Stimulated activated naive CD4-positive, alpha-beta T cell (primary cell): ENCODE data around the gene POU2F3.
A peak's percentile ranks its signal among the peaks of the same experiment; 100 is the strongest.

Experiments used
- DNase-seq, 6 experiments: peaks; one replicate each; lab custom pipeline; 2025; lab: John Stamatoyannopoulos, UW

The POU2F3 gene

DNA sequence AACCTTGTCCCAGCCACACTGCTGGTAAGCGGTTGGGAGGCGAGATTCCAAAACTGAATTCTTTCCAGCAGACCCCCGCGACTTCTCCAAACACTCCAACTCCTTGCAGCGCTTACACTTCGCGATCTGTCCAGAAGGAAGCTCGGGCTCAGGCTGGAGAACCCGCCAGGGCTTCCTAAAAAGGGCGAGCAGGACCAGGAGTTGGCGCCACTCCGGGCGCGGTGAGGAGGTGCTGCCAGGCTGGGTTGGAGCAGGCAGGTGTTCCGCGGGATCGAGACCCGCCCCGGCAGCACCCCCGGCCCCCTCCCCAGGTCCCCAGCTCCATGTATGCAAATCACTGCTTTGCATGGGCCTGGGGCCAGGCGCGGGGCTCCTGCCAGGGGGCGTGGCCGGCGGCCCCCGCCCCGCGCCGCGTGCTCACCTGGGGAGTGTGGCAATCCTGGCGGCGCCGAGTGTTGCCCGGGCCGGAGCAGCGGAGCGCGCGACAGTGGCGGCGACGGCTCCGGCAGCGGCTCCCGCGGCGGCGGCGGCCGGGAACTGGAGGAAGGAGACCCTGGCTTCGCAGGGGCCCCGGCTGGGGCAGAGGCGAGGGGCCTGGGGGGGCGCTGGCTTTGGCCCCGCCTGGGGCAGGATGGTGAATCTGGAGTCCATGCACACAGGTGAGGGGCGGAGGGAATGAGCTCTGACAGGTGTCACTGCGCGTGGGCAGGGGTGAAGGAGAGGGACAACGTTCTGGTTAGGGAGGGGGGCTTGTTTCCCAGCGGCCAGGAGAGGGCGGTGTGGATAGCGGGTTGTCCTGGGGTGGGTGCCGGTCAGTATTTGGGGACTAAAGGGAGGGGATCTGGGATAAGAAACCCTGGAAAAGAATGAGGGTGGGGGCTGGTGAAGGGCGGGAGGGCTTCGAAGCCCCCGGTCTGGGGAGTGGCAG lies at the start of gene POU2F3:
Gene POU2F3, plus strand, starts transcription at position 428 of the 928 bp plus-strand sequence. Its CDS starts 204 bp downstream, at position 632.
- DNase-seq: no peak

DNA sequence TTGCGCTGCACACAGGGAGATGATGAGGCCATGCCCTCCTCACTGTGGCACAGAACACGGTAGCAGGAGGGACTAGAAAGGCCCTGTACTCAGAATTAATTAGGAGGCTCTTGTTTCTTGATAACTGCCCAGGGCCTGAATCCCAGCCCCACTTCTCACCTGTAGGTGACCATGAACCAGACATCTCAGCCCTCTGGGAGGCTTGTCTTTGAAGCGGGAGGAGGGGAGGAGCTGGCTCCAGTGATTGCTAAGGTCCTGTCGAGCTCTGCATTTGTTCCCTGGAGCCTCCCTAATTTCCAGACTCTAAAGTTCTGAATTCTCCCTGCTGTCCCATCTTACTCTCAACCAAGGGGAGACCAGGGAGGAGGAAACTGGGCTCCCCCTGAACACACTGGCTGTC lies 48.9 kb upstream of the POU2F3 start:
- DNase-seq: no peak

DNA sequence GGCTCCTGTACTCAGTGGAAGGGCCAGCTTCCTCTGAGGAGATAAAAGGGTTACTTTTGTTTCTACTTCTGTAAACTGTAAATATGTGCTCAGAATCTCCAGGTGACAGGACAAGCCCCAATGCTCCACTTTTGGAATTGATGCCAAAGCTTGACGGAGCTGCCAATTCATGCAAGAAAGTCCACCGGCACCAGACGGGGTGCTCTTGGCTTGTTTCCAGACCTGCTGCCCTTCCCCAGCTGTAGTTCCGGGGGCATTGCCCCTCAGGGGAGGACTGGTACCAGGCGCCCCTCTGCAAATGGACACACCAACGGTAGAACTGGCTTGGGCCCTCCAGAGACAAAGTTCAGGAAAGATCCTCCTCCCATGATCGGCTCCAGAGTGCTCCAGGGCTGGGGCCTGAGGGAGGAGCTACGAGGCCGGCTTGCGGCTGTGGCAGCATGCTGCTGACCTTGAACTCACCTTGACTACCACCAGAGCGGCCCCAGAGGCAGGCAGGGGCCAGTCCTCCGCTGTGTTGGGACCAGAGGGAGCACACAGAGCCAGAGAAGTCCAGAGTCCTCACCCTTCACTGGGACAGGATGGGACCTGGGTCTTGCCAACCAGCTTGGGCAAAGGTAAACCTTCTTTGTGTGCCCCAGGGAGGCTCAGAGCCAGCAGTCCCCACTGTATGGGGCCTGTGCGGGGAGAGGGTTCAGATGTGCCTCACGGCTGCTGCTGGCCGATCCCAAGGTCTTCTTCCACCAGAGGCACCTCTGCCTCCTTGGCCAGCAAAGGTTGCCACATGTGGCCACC lies 46.9 kb upstream of the POU2F3 start:
- no peak for DNase-seq

DNA sequence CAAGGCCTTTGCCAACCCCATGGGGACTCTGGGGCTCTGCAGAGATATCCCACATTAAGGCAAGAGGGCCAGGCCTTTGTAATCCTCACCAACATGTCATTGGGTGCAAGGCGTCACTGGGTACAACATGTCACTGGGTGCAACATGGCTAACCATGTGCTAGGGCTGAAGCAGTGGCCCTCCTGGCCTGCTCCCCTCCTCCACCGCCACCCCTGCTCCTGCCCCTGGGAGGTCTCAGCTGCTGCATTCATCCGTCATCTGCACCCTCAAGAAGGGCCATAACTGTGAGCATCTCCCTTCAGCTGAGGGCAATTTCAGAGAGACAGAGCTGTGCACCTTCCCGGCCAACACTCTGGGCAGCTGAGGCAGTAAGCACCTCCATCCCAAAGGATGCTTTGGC lies 45.8 kb upstream of the POU2F3 start:
- no peak for DNase-seq

DNA sequence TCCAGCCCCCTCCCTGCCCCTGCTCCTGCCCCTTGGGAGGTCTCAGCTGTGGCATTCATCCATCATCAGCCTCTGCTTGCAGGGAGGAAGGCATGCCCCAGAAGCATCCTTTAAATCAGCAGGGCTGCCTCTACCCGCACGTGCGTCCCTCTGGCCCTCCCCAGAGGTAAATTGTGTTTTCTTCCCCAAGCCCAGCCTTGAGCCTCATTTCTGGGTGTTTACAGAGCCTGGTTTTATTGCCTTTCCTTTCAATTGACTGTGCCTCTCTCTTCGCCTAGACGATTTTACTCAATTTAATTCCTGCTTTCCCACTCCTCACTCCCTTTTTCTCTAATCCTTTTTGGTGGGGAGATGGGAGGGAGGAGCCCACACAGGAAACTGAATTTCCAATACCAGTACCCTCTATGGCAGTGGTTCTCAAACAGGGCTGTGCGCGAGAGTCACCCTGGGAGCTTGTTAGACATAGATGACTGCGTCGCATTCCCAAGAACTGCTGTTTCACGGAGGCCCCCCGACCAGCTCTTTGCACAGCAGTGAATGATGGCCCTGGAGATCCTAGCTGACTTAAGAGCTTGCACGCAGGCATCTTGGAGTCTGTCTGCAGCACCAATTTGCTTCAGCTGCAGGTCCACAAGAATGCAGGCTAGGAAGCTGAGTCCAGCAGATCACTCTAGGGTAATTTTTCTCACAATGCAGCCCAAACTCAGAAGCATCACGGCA lies 44.2 kb upstream of the POU2F3 start:
- no peak for DNase-seq

DNA sequence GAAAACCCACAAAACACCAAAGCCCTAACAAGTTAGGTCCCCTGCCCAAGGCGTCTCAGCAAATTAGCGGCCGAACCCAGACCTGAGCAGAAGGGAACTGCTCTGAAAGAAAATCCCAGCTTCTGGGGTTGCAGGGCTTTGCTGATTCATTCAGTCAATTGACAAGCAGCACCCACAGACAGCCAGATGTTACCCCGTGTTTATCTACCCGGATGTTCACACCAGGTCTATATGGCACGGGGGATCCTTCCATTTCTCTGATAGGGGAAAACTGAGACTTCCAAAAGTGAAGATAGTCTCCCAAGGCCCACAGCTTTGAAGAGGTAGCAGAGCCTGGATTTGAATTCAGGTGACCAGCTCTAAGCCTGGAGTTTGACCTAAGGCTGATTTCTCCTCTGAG lies 43.1 kb upstream of the POU2F3 start:
- DNase-seq: no peak

DNA sequence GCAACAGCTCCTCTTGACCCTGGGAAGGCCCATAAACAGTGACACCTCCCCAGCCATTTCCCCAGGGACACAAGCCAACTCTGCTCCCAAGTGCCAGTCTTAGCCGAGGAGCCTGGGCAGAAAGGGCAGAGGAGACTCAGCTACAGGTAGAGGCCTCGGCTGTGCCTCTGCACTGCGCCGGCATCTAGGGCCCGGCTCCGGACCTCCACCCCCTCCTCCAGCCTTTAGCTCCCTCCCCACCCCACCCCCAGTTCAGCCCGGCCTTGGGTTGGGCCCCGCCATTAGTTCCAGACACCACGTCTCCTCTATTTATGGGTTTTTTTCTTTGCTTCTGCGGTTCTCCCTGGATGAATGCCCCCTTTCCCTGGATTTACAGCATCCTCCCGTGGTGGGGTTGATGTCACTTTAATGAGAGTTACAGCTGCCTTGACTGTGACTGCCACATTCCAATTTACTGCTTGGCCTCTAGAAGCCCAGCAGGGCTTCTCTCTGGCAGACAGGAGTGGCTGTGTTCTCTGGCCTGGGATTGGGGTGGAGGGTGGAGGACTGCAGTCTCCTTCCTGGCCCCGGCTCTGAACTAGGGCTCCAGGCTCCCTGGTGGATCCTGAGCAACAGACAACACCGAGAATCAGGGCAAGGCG lies 42.6 kb upstream of the POU2F3 start:
- DNase-seq: no peak

DNA sequence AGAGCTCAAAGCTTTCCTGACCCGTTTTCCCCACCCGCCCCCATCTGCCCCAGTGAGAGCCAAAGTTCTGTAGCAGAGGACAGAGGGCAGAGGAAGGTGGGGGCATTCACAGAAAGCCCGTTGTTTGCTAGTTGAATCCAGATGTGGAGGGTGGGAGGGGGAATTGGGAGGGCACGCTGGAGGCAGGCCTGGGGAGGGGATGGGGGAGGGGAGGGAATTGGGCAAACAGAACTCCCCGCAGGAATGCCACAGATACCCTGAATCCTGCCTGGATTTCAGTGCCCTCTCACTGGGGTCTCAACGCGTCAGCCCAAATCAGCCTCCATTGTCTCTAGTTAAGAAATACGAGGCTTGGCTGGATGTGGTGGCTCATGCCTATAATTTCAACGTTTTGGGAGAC lies 42.0 kb upstream of the POU2F3 start:
- DNase-seq: no peak

DNA sequence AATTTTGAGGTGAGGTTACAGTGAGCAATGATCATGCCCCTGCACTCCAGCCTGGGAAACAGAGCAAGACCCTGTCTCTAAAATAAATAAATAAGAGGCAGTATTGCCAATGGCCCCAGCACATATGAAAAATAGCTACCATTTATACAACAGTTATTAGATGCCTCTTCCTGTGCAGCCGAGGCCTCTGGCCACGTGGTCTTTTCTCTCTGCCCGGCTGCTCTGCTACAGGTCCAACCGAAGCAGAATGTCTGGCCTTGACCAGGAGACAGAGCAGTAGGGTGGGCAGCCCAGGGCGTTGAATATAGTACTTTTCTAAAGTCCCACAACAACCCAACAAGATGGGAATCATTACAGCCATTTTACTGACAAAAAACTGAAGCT lies 41.5 kb upstream of the POU2F3 start:
- no peak for DNase-seq

DNA sequence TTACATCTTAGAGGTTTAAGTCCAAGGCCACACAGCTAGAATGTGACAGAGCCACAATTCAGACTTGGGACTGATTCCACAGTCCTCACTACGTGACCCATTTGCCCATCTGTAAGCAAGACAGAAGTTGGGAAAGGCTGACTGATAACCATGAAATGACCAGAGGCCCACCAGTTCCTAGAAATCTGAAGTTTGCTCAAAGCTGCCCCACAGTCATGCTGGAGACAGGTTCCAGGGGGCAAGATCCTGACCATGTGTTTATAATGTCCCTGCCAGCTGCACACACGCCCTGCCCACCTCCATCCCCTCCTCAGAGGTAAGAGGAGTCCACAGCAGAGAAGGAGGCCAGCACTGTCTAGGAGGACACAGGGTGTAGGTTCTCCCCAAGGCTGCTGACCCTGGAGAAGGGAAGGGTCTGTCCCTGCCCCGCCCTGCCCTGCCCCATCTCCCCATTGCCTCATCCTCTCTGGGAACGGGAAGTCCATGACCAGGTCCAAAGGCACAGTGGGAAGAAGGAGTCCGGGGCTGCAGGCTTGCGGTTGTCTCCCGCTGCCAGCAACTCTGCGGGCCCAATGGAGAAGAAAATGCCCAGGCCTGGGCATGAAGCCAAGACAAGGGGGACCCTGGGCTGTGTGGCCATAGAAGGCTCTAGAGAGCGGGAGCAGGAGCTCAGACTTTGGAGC lies 41.0 kb upstream of the POU2F3 start:
- no peak for DNase-seq

DNA sequence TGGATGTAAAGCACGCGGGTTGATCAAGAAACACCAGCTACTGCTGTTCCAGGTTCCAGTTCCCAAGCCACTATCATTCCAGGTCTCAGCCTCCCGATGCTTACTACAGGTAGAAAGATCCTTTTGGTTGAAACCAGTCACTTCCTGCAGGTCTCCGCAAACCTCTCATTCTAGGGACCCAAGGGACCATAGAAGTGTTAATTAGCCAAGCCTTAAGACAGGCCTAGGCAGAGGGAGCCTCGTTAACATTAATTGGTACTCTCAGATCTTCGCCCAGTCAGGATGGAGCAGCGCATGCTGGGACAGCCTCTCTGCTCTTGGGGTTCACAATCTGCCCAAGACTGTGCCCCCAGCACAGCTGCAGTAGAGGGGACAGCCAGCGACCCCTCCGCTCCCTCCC lies 40.3 kb upstream of the POU2F3 start:
- no peak for DNase-seq

DNA sequence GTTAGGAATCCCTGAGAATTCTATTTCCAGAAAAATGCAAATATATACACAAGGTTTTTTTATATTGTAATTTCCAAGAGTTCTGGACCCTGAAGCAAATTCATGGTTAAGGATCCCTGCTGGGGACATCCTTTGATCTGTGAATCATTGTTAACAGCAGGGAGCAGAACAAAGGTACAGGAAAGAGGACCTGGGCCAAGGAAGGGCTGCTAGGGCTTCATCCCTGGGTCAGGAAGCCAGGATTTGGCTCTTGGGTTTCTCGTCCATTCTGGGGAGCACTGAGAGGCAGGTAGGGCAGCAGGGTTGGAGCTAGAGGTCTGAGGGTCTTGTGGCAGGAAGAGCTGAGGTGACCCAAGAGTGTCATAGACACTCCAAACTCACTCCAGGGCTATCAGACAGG lies 39.3 kb upstream of the POU2F3 start:
- no peak for DNase-seq

DNA sequence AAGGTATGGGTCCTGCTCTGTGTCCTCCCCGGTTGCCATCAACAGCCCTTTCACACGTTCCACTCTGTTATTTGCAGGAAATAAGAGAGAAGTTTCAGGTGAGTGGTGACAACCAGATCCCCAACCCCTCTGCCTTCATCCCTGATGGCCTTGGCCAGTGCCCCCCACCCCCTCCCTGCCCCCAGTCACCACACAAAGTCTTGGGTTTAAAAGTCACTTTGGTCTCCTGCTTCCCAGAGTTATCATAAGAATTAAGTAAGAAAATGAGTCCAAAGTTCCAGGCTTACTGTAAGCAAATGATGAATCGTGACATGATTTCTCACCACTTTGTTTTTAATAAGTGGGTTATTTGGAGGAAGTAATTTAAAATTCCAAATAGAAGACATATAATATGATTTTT lies 38.3 kb upstream of the POU2F3 start:
- DNase-seq: no peak

DNA sequence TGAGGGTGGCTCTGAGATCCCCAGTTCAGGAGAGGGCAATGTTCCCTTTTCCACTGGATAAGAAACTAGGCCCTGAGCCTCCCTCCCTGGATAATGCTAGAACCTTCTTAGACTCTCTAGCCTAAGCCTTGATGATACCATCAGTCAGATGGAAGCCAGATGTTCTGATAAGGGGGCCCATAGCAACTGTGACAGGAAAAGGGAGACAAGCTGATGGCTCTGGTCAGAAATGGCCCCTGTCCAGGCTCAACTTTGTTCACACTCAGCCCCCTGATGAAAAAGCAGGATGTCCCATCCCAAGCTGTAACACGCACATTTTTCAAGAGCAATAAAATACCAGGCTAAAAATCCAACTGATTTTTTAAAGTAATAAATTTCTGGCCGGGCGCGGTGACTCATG lies 36.3 kb upstream of the POU2F3 start:
- no peak for DNase-seq

DNA sequence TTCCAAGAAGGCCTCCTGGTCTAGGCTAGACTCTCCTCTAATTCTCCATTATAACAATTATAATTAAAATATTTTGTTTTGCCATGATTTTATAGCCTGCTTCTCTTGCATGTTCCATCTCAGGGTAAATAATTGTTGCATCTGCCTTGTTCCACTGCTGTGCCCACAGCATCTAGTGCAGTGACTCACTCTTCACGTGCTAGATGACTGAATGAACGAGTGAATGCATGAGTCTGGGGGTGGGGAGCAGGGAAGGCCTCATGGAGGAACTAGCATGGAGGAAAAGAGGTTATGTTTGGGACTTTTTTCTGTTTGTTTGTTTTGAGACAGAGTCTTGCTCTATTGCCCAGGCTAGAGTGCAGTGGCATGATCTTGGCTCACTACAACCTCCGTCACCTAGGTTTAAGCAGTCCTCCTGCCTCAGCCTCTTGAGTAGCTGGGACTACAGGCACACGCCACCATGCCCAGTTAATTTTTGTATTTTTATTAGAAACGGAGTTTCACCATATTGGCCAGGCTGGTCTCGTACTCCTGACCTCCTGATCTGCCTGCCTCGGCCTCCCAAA lies 34.3 kb upstream of the POU2F3 start:
- no peak for DNase-seq

DNA sequence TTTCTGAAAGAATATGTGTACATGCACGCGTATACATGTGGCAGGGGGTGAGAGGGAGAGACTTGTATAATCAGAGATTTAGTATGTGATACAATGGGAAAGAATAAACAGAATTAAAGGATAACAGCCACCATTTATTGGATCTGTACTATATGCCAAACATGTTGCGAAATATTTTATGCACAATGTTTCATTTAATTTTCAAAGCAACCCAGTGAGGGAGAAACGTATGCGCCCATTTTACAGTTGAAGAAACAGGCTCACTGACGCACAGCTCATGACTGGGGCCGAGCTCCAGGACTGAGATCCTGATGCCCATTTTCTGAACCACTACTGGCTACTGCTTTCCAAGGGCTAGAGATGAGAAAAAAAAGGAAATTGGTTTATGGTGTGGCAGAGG lies 32.4 kb upstream of the POU2F3 start:
- no peak for DNase-seq

DNA sequence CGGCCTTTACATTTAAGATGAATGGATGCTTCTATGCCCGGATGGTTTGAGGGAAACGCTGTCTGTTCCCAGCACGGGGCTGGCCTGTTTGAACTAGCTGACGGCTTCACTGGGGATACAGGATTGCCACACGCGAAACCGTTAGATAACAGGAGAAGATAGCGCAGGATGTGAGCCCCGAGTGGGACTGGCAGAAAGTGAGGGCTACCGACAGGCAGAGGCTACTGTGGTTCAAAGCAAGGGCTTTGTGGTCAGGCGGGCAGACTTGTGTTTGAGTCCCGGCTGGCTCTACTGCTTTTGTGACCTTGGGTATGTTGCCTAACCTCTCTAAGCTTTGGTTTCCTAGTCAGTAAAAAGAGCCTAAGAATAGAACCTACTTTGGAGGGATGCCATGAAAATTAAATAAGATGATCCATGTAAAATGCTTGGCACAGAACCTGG lies 31.9 kb upstream of the POU2F3 start:
- no peak for DNase-seq

DNA sequence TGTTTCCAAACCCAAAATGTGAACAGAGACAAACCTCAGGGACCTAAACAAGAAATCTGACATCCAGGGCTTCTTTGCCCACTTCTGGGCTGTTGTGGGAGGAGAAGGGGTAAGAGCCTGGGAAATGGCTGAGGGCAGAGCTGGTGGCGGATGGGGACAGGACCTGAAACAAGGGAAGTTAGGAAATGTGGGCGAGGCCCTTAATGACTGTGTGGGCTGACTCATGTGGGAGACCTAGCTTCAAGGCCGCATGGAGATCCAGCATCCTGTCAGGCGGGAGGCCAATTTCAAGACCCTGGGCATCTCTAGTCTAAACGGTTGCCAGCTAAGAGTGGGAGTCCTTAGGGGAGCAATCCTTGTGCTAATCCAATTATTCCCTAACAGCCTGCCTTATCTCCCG lies 31.2 kb upstream of the POU2F3 start:
- no peak for DNase-seq

DNA sequence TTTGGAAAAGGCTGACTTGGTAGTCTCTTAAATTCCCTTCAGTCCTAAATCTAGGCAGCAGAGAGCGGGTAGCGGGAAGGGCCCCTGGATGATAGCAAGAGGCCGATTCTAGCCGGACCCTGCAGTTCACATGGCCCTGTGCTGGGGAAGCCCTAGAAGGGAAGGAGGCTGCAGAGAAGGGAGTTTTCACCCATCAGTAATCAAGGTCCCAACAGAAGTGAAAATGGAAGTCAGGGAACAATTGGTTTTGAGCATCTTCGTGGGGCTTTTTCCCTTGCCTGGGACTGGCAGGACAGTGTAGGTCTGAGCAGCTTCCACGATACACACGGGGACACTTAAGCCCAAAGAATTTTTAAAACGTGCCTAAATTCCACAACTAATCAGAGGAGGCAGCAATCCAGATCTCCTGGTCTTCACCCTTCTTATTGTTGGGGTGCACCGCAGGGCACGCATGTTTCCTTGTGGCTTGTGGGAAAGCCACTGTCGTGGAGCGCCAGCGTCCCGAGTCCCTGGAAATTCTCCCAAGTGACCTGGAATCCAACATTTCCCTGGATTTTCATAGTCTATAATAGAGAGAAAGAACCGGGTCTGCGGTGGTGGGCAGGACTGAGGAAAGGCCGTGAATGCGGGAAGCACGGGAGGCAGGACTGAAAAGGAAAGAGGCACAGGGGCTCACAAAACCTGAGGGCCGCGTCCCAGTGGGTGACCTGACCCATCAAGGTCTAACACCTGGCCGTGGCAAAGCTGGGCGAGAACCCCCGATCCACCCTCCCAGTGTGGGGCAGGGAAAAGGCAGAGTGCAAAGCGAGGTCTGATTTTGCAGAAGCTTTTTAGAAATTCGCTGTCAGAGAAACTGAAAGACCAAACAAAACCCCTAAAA lies 30.0 kb upstream of the POU2F3 start:
- peak in 2 of 6 experiments; percentile 28 to 45 for DNase-seq
